Gastroesophageal sphincter (tissue), 3 donors: ENCODE data around the gene TAT.

Experiments used
- CTCF ChIP-seq, 4 experiments: fragments of 200-600 bp in 2 of 4; fragments of 450-650 bp in 2 of 4; sonication (generic) in 1 of 4; IDR thresholded peaks; one replicate each; pipeline ENCODE4 v1.5.1; 2017 to 2019; ENCODE audit warnings: antibody characterized with exemption in 4 of 4, mild to moderate bottlenecking in 2 of 4, moderate library complexity in 2 of 4
- EP300 ChIP-seq: sonication (generic); formaldehyde crosslinking; IDR thresholded peaks from one replicate; pipeline ENCODE4 v1.6.1; 2017; ENCODE audit warnings: antibody characterized with exemption, mild to moderate bottlenecking
- POLR2A ChIP-seq, 2 donors: fragments of 450-650 bp; IDR thresholded peaks; one replicate each; pipeline ENCODE4 v1.6.1; 2017; ENCODE audit warnings: antibody characterized with exemption in 2 of 2, mild to moderate bottlenecking in 2 of 2, moderate library complexity in 1 of 2
- POLR2AphosphoS5 ChIP-seq: sonication (generic); formaldehyde crosslinking; IDR thresholded peaks from one replicate; pipeline ENCODE4 v1.6.1; 2017; ENCODE audit warnings: antibody characterized with exemption

DNA sequence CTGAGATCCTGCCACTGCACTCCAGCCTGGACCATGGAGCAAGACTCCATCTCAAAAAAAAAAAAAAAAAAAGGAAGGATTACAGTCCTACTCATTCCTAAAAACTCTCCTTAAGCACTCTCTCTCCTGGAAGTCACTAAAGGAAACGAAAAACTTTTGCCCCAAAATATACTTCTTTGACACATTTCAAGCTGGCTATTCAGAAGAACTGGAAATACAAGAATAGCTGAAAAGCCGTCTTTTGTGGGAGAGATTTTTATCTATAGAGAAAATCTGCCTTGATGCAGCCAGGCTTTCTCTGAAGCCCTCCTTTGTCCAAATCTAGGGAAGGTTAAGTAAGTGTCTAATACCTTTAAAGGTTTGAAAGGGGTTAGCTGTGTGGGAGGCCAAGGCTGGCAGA lies 32.2 kb upstream of the TAT start:
- TF ChIP-seq EP300 (no peak), CTCF (IDR thresholded peaks at IDR 0.05) (no peak), POLR2AphosphoS5 (no peak), POLR2A (IDR thresholded peaks at IDR 0.05) (no peak)
